ENCODE data around the gene LHX3.

DNA sequence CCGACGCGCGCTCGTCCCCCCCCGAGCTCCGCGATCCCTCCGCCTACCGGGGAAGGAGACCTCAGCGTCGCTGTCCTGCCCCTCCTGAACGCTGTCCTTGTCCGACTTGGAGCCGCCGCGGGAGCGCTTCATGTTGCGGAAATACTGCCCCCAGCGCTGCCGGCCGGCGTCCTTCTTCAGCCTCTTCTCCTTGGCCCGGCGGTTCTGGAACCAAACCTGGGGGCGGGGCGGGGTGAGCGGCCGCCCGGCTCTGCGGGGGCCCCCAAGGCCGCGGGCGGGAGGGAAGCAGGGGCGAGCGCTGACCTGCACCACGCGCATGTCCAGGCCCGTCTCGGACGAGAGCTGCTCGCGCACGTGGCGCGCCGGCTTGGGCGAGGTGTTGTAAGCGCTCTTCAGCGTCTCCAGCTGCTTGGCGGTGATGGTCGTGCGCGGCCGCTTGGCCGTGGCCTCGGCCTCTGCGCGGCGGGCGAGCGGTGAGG is 6.3 kb downstream of the LHX3 start:
- peak; percentile 83 for TF ChIP-seq EZH2 (IDR thresholded peaks at IDR 0.05; ENCODE audit: borderline replicate concordance, low read depth, low read length, poor library complexity, severe bottlenecking)
- TF ChIP-seq CTCF (conservative IDR thresholded peaks at IDR 0.05; ENCODE audit: low read depth, low read length) = no peak

All from A673 (cell line).